GM23338 (cell line): Measurements from ENCODE around the gene BTBD18. TPM values are rescaled to one million over a fixed set of nuclear protein-coding genes. Genes with fewer than 3 reads are reported as not detected.

ENCODE experiments used
- ATAC-seq: fragments of 200-7000 bp; cut with Tn5 transposase; 3 replicates; pipeline ENCODE4 v1.9.1; 2020
- DNase-seq: peaks from one replicate; pipeline ENCODE4 v3.0.0-alpha.2; 2015; ENCODE audit warnings: low spot score
- H2AFZ ChIP-seq: fragments of 200-600 bp; sonication (generic); 2 replicates; pipeline ENCODE4 v1.8.0; 2016; ENCODE audit warnings: antibody characterized with exemption, mild to moderate bottlenecking, moderate library complexity
- H3F3A ChIP-seq: fragments of 200-600 bp; sonication (generic); replicated peaks from 2 replicates; pipeline ENCODE4 v1.8.0; 2017; ENCODE audit warnings: antibody characterized with exemption, mixed run types, low read depth
- H3K27ac ChIP-seq: fragments of 200-600 bp; sonication (generic); 2 replicates; pipeline ENCODE4 v1.6.1; 2016; ENCODE audit warnings: low read depth
- H3K27me3 ChIP-seq: fragments of 200-600 bp; sonication (generic); 2 replicates; pipeline ENCODE4 v1.8.0; 2016; ENCODE audit warnings: mild to moderate bottlenecking, mixed run types, moderate library complexity; ENCODE audit not compliant: insufficient read depth
- H3K36me3 ChIP-seq: fragments of 200-600 bp; sonication (generic); 2 replicates; pipeline ENCODE4 v1.8.0; 2016; ENCODE audit warnings: mild to moderate bottlenecking; ENCODE audit not compliant: insufficient read depth
- H3K4me1 ChIP-seq: fragments of 200-600 bp; sonication (generic); 2 replicates; pipeline ENCODE4 v1.8.0; 2016; ENCODE audit warnings: mild to moderate bottlenecking, moderate library complexity; ENCODE audit not compliant: insufficient read depth
- H3K4me2 ChIP-seq: fragments of 200-600 bp; sonication (generic); 2 replicates; pipeline ENCODE4 v1.7.1; 2017; ENCODE audit warnings: mixed run types
- H3K4me3 ChIP-seq: fragments of 200-600 bp; sonication (generic); 2 replicates; pipeline ENCODE4 v1.6.1; 2016; ENCODE audit warnings: mixed run types
- H3K79me2 ChIP-seq: fragments of 200-600 bp; sonication (generic); replicated peaks from 2 replicates; pipeline ENCODE4 v1.8.0; 2017; ENCODE audit warnings: mild to moderate bottlenecking; ENCODE audit not compliant: insufficient read depth
- H3K9me2 ChIP-seq: fragments of 200-600 bp; sonication (generic); 2 replicates; pipeline ENCODE4 v1.8.0; 2017; ENCODE audit not compliant: insufficient read depth
- H4K20me1 ChIP-seq: fragments of 200-600 bp; sonication (generic); replicated peaks from 2 replicates; pipeline ENCODE4 v1.8.0; 2017; ENCODE audit warnings: mild to moderate bottlenecking; ENCODE audit not compliant: insufficient read depth
- H3K27ac Mint-ChIP-seq: 2 replicates; pipeline ENCODE4 v1.8.0; 2020; ENCODE audit warnings: inconsistent platforms, mild to moderate bottlenecking, moderate library complexity, mixed read lengths
- H3K27me3 Mint-ChIP-seq: 3 replicates; pipeline ENCODE4 v1.8.0; 2022; ENCODE audit warnings: low read depth, mild to moderate bottlenecking, moderate library complexity, mixed read lengths, inconsistent platforms; ENCODE audit not compliant: insufficient read depth, poor library complexity
- H3K36me3 Mint-ChIP-seq: 3 replicates; pipeline ENCODE4 v1.8.0; 2021; ENCODE audit warnings: low read depth, mild to moderate bottlenecking, inconsistent platforms, moderate library complexity, mixed read lengths
- H3K4me1 Mint-ChIP-seq: 3 replicates; pipeline ENCODE4 v1.8.0; 2020; ENCODE audit warnings: mild to moderate bottlenecking, inconsistent platforms, mixed read lengths
- H3K4me3 Mint-ChIP-seq: 3 replicates; pipeline ENCODE4 v1.8.0; 2021; ENCODE audit warnings: moderate library complexity, mild to moderate bottlenecking, inconsistent platforms, mixed read lengths
- H3K9me3 Mint-ChIP-seq: 3 replicates; pipeline ENCODE4 v1.8.0; 2020; ENCODE audit warnings: moderate library complexity, mild to moderate bottlenecking, inconsistent platforms, mixed read lengths
- CREB1 ChIP-seq: fragments of 250-450 bp; sonication (Bioruptor Pico); IDR thresholded peaks from 2 replicates; pipeline ENCODE4 v1.5.0; 2020; ENCODE audit warnings: low read depth, mild to moderate bottlenecking, moderate library complexity
- CTCF ChIP-seq, 2 experiments: fragments of 200-600 bp in 1 of 2; sonication (generic) in 1 of 2; conservative IDR thresholded peaks; 2 replicates each; pipeline versions ENCODE4 v1.5.1 to v1.6.1; 2016 to 2017; ENCODE audit warnings: antibody characterized with exemption in 2 of 2, low read depth in 2 of 2, mild to moderate bottlenecking in 2 of 2, moderate library complexity in 1 of 2
- ETS1 ChIP-seq: IDR thresholded peaks from 2 replicates; pipeline ENCODE4 v1.6.1; 2016; ENCODE audit warnings: antibody characterized with exemption
- EZH2 ChIP-seq: fragments of 200-600 bp; sonication (generic); IDR thresholded peaks from one replicate; pipeline ENCODE4 v1.8.0; 2017; ENCODE audit warnings: antibody characterized with exemption, mild to moderate bottlenecking, low read depth; ENCODE audit not compliant: unreplicated experiment
- EZH2phosphoT487 ChIP-seq: fragments of 200-600 bp; sonication (generic); IDR thresholded peaks from one replicate; pipeline ENCODE4 v1.8.1; 2018; ENCODE audit warnings: antibody characterized with exemption; ENCODE audit not compliant: unreplicated experiment
- JUNB ChIP-seq: IDR thresholded peaks from one replicate; pipeline ENCODE4 v1.6.1; 2016; ENCODE audit warnings: antibody characterized with exemption; ENCODE audit not compliant: unreplicated experiment
- NANOG ChIP-seq: IDR thresholded peaks from 2 replicates; pipeline ENCODE4 v1.6.1; 2016; ENCODE audit warnings: antibody characterized with exemption, borderline replicate concordance
- POLR2AphosphoS5 ChIP-seq: IDR thresholded peaks from 2 replicates; pipeline ENCODE4 v1.6.1; 2016; ENCODE audit warnings: antibody characterized with exemption, low read depth
- REST ChIP-seq: IDR thresholded peaks from one replicate; pipeline ENCODE4 v1.6.1; 2018; ENCODE audit warnings: antibody characterized with exemption; ENCODE audit not compliant: unreplicated experiment
- STAT1 ChIP-seq: IDR thresholded peaks from one replicate; pipeline ENCODE4 v1.6.1; 2016; ENCODE audit warnings: antibody characterized with exemption; ENCODE audit not compliant: unreplicated experiment
- ZNF114 ChIP-seq: fragments of 250-450 bp; sonication (Bioruptor Pico); IDR thresholded peaks from 2 replicates; pipeline ENCODE4 v1.5.0; 2020; ENCODE audit warnings: mild to moderate bottlenecking, moderate library complexity
- ZNF331 ChIP-seq: fragments of 250-450 bp; sonication (Bioruptor Pico); IDR thresholded peaks from 2 replicates; pipeline ENCODE4 v1.5.0; 2020; ENCODE audit warnings: low read depth, mild to moderate bottlenecking, moderate library complexity
- ZNF462 ChIP-seq: fragments of 250-450 bp; sonication (Bioruptor Pico); IDR thresholded peaks from 2 replicates; pipeline ENCODE4 v1.5.0; 2020; ENCODE audit warnings: mild to moderate bottlenecking, moderate library complexity
- polyA plus RNA-seq: library from polyadenylated mRNA; unstranded; fragments of >200 nt; fragmentation: Nextera tagmentation; extraction: Ambion mirVana; gene quantifications from 2 replicates; pipeline ENCODE4 v1.2.1, GENCODE V29; 2016
- total RNA-seq: library from RNA; depleted of rRNA; stranded (reverse); fragments of >200 nt; shearing (Covaris generic); gene quantifications from 2 replicates; pipeline ENCODE4 v1.2.3, GENCODE V29; 2014

Gene BTBD18
- total and polyA plus RNA-seq, 2 experiments from 2014 or later = 0.29 TPM; not detected in 1

- H3K27ac ChIP-seq = no peak overlapping the region
- no peaks in the 10 kb centered on the region for H3K9me2 ChIP-seq
- no peak overlapping the region for H3K4me3 ChIP-seq
- H3F3A ChIP-seq = peaks cover 13% of the 10 kb centered on the region; the same call in 1 of the 2 replicates
- no peak for ATAC-seq
- H3K79me2 ChIP-seq = no peaks in the 10 kb centered on the region
- no peak overlapping the region for H3K4me3 Mint-ChIP-seq
- H3K9me3 Mint-ChIP-seq = no peaks in the 10 kb centered on the region
- no peak overlapping the region for H3K4me2 ChIP-seq
- no peak overlapping the region for H2AFZ ChIP-seq
- H3K4me1 ChIP-seq = no peaks in the 10 kb centered on the region
- DNase-seq = no peak
- H3K4me1 Mint-ChIP-seq = peaks cover 8% of the 10 kb centered on the region
- no peaks in the 10 kb centered on the region for H3K27me3 ChIP-seq
- H3K36me3 Mint-ChIP-seq = no peaks in the 10 kb centered on the region
- no peaks in the 10 kb centered on the region for H3K36me3 ChIP-seq
- no peak for TF ChIP-seq ZNF114 (CRISPR knock-in tag)
- no peak for TF ChIP-seq POLR2AphosphoS5
- TF ChIP-seq JUNB = no peak
- no peak for TF ChIP-seq REST
- TF ChIP-seq ETS1 = no peak
- TF ChIP-seq ZNF331 (CRISPR knock-in tag) = no peak
- no peak for TF ChIP-seq CTCF (conservative IDR thresholded peaks at IDR 0.05; ENCODE audit: low read depth in 2 of 2)
- TF ChIP-seq EZH2 = no peak
- no peak for TF ChIP-seq NANOG
- TF ChIP-seq STAT1 = no peak
- no peak for TF ChIP-seq CREB1
- TF ChIP-seq EZH2phosphoT487 = no peak
- TF ChIP-seq ZNF462 (CRISPR knock-in tag) = no peak
- H3K27me3 Mint-ChIP-seq = peaks cover 14% of the 10 kb centered on the region
- no peak overlapping the region for H3K27ac Mint-ChIP-seq
- H4K20me1 ChIP-seq = no peaks in the 10 kb centered on the region
These were observed 443 bp downstream of the BTBD18 start for GRCh38 chr11:57751176-57751575.
